ENCODE results near the gene COPE.

DNA sequence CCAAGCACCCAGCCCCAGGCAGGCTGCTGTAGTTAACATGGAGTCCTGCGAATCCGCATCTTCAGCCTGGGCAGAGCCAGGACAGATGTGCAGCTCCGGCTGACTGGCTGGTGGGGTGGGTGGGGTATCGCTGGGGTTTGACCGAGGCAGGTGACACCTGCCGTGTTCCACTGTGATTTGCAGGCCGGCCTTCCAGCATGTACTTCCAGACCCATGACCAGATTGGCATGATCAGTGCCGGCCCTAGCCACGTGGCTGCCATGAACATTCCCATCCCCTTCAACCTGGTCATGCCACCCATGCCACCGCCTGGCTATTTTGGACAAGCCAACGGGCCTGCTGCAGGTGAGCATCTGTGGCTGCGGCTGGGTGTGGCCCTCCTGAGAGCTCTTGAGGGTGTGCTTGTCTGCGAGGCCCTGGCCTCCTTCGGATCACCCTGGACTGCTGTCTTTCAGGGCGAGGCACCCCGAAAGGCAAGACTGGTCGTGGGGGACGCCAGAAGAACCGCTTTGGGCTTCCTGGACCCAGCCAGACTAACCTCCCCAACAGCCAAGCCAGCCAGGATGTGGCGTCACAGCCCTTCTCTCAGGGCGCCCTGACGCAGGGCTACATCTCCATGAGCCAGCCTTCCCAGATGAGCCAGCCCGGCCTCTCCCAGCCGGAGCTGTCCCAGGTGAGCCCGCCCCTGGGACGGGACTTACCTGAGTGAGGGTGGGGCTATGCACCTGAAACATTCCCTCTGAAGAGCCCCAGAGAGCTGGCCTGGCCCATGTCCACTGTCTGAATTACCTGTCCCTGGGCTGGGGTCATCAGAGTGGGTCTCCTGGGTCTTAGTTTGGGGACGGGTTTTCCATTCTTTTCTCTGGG lies 53.8 kb downstream of the COPE start:
- TF ChIP-seq, protein P1, sequence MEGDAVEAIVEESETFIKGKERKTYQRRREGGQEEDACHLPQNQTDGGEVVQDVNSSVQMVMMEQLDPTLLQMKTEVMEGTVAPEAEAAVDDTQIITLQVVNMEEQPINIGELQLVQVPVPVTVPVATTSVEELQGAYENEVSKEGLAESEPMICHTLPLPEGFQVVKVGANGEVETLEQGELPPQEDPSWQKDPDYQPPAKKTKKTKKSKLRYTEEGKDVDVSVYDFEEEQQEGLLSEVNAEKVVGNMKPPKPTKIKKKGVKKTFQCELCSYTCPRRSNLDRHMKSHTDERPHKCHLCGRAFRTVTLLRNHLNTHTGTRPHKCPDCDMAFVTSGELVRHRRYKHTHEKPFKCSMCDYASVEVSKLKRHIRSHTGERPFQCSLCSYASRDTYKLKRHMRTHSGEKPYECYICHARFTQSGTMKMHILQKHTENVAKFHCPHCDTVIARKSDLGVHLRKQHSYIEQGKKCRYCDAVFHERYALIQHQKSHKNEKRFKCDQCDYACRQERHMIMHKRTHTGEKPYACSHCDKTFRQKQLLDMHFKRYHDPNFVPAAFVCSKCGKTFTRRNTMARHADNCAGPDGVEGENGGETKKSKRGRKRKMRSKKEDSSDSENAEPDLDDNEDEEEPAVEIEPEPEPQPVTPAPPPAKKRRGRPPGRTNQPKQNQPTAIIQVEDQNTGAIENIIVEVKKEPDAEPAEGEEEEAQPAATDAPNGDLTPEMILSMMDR (IDR thresholded peaks at IDR 0.05), result no peak
- TF ChIP-seq POLR2AphosphoS5 (IDR thresholded peaks at IDR 0.05; ENCODE audit: insufficient read depth in 1 of 2, low read depth in 1 of 2), result no peak
- TF ChIP-seq POLR2A (IDR thresholded peaks at IDR 0.05), result no peak
